AG04450 (cell line): ENCODE results near the gene ZNF169. TPM values are rescaled to one million over a fixed set of nuclear protein-coding genes. Genes with fewer than 3 reads are reported as not detected.
"Not testable (repeated sequence)": the region's sequence is repeated elsewhere in the genome, so short reads cannot be mapped to it uniquely, and the experiment has no call there.

ENCODE experiments used
- CTCF ChIA-PET: fragments of 300-600, 350-600 bp; formaldehyde crosslinking; extraction: SDS; loops from one replicate; lab custom pipeline; 2022; ENCODE audit warnings: antibody characterized with exemption, inconsistent platforms; lab: Charles Lee
- POLR2A ChIA-PET: fragments of 350-600 bp; formaldehyde crosslinking; extraction: SDS; loops from one replicate; lab custom pipeline; 2021; ENCODE audit warnings: antibody characterized with exemption, inconsistent platforms; lab: Yijun Ruan, JAX
- DNase-seq: peaks from one replicate; pipeline ENCODE4 v3.0.0-alpha.2; 2011; ENCODE audit warnings: low read depth, low spot score
- H3K27ac ChIP-seq: one replicate; pipeline ENCODE4 v1.5.1; 2012; ENCODE audit warnings: low read depth, low read length, control low read depth
- H3K27me3 ChIP-seq: one replicate; pipeline ENCODE4 v1.6.0; 2012; ENCODE audit warnings: low read length; ENCODE audit not compliant: control insufficient read depth, insufficient read depth
- H3K4me3 ChIP-seq: 2 replicates; pipeline ENCODE4 v1.5.1; 2011; ENCODE audit warnings: mild to moderate bottlenecking, low read depth, low read length, control low read depth
- H3K9me3 ChIP-seq: 2 replicates; pipeline ENCODE4 v1.5.1; 2012; ENCODE audit warnings: low read length; ENCODE audit not compliant: control insufficient read depth, insufficient read depth
- CTCF ChIP-seq: IDR thresholded peaks from 2 replicates; pipeline ENCODE4 v1.5.1; 2011; ENCODE audit warnings: low read depth, low read length, control low read depth, inconsistent platforms
- polyA plus RNA-seq: library from polyadenylated mRNA; depleted of rRNA; stranded (reverse); fragments of >200 nt; gene quantifications from 2 replicates; pipeline ENCODE4 v1.2.3, GENCODE V29; 2011

The ZNF169 gene
- polyA plus RNA-seq, 1 experiment = 2.3 TPM

- H3K27me3 ChIP-seq = no peaks in the 10 kb centered on the region
- no peak overlapping the region for H3K27ac ChIP-seq
- H3K9me3 ChIP-seq = no peaks in the 10 kb centered on the region
- peak; percentile 85 for TF ChIP-seq CTCF
- ChIA-PET CTCF (interaction anchor here (0.5 to 9.3 kb wide), 47 partner anchors 9 to 535 kb away, joined by 3 to 319 read pairs (median 5); no protein-coding TSS in a partner anchor), POLR2A (interaction anchor here (0.7 to 0.9 kb wide), 3 partner anchors 48 to 266 kb away, joined by 3 to 7 read pairs (median 3); no protein-coding TSS in a partner anchor)
- H3K4me3 ChIP-seq = no peak overlapping the region
- peak; percentile 39 for DNase-seq
Measured at GRCh38 chr9:94213511-94214124, 45.5 kb upstream of the ZNF169 start.

GRCh38 chr9:94222870-94223269 is 36.2 kb upstream of the ZNF169 start:
- POLR2A ChIA-PET = no interaction called here
- H3K9me3 ChIP-seq = no peaks in the 10 kb centered on the region
- TF ChIP-seq CTCF = no peak
- CTCF ChIA-PET = interaction anchor here (1.7 kb wide), 1 partner anchor 209 kb away, joined by 6 read pairs; no protein-coding TSS in a partner anchor
- no peak for DNase-seq
- peaks cover 3% of the 10 kb centered on the region for H3K27me3 ChIP-seq
- H3K4me3 ChIP-seq = no peak overlapping the region
- H3K27ac ChIP-seq = no peak overlapping the region

- H3K4me3 ChIP-seq, CTCF ChIA-PET, H3K9me3 ChIP-seq, DNase-seq, POLR2A ChIA-PET, H3K27ac ChIP-seq, H3K27me3 ChIP-seq: not testable (repeated sequence)
Measured at GRCh38 chr9:94225413-94225812, 33.7 kb upstream of the ZNF169 start.

GRCh38 chr9:94228616-94229015 is 30.5 kb upstream of the ZNF169 start:
- Histone ChIP-seq H3K9me3 (no peaks in the 10 kb centered on the region), H3K27ac (no peak overlapping the region), H3K4me3 (no peak overlapping the region), H3K27me3 (peaks cover 3% of the 10 kb centered on the region)
- ChIA-PET POLR2A (no interaction called here), CTCF (interaction anchor here (1.0 kb wide), 1 partner anchor 15 kb away, joined by 4 read pairs; no protein-coding TSS in a partner anchor)
- TF ChIP-seq CTCF = no peak
- no peak for DNase-seq

- H3K27ac ChIP-seq = no peak overlapping the region
- no peak overlapping the region for H3K4me3 ChIP-seq
- no peak for DNase-seq
- no peaks in the 10 kb centered on the region for H3K9me3 ChIP-seq
- H3K27me3 ChIP-seq = peaks cover 3% of the 10 kb centered on the region
- TF ChIP-seq CTCF = no peak
- POLR2A ChIA-PET = no interaction called here
- CTCF ChIA-PET = interaction anchor here (1.0 kb wide), 1 partner anchor 19 kb away, joined by 3 read pairs; no protein-coding TSS in a partner anchor
Measured at GRCh38 chr9:94232428-94232827, 26.7 kb upstream of the ZNF169 start.

- H3K9me3 ChIP-seq, DNase-seq, H3K27ac ChIP-seq, CTCF ChIA-PET, H3K4me3 ChIP-seq, H3K27me3 ChIP-seq, POLR2A ChIA-PET: not testable (repeated sequence)
Measured at GRCh38 chr9:94241098-94241497, 18.0 kb upstream of the ZNF169 start.
